GM12873 (cell line): Measurements from ENCODE around the gene CA6.

Source experiments
- CTCF ChIP-seq: IDR thresholded peaks from 2 replicates; pipeline ENCODE4 v1.5.1; 2012; ENCODE audit warnings: low read depth, mild to moderate bottlenecking, moderate library complexity, low read length, control low read depth; ENCODE audit not compliant: insufficient read depth; ENCODE audit errors: missing control alignments

Gene CA6

GRCh38 chr1:8985915-8986813 is 40.5 kb downstream of the CA6 start:
- no peak for TF ChIP-seq CTCF

DNA sequence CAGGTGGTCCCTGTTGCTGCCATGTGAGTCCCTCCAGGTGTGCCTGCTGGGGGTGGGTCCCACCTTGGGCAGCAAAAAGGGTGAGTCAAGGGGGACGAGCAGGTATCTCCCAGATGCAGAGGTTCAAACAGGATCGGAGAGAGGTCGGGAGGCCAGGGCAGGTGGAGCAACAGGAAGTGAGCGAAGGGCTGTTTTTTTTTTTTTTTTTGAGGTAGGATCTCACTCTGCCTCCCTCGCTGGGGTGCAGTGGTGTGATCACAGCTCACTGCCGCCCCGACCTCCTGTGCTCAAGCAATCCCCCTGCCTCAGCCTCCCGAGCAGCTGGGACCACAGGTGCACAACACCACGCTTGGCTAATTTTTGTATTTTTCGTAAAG is 41.1 kb downstream of the CA6 start:
- no peak for TF ChIP-seq CTCF

DNA sequence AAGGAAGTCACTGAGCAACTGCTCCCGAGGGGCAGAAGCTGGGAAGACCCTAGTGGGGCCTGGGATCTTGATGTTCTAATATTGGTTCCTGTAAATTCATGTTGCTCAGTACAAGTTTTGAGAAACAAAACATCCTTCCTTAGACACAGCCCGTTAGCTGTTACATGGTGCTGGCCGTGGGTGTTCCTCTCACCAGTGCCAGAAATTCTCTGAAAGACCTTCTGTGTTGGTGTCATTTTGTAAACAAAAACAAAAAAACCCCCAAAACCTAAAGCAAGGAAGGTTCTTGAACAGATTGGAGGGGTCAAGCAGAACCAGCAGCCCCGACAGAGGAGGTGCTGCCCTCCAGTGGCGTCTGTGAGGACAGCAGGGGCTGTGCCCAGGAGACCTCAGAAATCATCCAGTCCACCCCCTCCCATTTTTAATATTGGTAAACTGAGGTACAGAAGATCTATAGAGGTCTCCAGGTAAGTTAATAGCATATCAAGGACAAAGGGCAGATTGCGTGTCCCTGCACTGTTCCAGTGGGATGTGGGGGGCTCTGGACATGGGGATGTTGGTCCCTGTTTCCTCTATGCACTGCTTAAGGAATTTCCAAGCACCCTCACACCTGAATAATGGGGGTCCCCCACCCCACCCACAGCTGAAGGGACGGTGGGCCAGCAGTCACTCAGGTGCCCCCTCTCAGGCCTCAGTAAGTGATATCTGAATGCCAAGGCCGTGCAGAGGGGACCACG is 42.4 kb downstream of the CA6 start:
- TF ChIP-seq CTCF = peak; percentile 94

GRCh38 chr1:8988618-8988967 is 42.9 kb downstream of the CA6 start:
- no peak for TF ChIP-seq CTCF

- no peak for TF ChIP-seq CTCF
Observed at GRCh38 chr1:8989061-8989460, 43.4 kb downstream of the CA6 start.

GRCh38 chr1:8989821-8990220 is 44.2 kb downstream of the CA6 start:
- no peak for TF ChIP-seq CTCF

DNA sequence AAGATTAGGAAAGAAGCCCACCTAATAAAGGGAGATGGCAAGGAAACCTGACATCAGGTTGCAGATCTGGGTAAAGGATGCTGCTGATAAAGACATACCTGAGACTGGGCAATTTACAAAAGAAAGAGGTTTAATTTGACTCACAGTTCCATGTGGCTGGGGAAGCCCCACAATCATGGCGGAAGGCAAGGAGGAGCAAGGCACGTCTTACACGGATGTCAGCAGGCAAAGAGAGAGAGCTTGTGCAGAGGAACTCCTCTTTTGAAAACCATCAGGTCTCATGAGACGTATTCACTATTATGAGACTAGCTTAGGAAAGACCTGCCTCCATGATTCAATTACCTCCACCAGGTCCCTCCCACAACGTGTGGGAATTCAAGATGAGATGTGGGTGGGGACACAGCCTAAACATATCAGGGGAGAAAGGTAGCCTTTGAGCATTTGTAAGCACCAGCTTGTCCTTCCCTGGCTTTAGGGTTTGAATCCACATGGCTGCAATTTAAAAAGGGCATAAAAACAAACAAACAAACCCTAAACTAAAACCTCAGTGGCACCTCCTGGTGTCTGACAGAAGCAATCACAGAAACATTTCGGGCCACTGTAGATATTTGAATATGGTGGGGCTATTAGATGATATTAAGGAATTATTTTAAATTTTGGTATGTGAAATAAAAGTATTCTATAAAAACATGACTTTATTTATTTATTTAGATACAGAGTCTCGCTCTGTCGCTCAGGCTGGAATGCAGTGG is 47.4 kb downstream of the CA6 start:
- TF ChIP-seq CTCF = peak; percentile 16
